ENCODE data around the gene NCLN.

Gene NCLN

DNA sequence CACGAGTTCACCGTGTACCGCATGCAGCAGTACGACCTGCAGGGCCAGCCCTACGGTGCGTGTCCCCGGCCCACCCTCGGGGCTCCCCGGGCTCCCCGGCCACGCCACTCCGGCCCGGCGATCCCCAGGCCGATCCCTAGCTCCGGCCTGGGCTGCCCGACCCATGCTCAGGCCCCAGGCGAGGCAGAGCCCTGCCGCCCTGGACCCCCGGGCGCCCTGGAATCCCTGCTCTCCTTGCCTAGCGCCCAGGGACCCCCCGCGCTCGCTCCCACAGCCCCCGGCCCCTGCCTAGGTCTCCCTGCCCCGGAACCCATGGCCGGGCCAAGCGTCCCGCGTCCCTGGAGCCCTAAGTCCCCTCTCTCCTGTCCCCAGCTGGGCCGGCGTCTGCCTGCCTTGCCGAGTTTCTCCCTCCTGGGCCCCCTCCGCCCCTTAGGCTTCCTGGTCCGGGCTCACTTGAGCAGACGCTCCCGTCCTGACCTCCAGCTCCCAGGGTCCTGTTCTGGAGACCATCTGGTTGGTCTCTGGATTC, 494 bp downstream of the NCLN start:
- H3K4me3 ChIP-seq (ENCODE audit: low read depth, low read length): peak overlapping the region; percentile 86

DNA sequence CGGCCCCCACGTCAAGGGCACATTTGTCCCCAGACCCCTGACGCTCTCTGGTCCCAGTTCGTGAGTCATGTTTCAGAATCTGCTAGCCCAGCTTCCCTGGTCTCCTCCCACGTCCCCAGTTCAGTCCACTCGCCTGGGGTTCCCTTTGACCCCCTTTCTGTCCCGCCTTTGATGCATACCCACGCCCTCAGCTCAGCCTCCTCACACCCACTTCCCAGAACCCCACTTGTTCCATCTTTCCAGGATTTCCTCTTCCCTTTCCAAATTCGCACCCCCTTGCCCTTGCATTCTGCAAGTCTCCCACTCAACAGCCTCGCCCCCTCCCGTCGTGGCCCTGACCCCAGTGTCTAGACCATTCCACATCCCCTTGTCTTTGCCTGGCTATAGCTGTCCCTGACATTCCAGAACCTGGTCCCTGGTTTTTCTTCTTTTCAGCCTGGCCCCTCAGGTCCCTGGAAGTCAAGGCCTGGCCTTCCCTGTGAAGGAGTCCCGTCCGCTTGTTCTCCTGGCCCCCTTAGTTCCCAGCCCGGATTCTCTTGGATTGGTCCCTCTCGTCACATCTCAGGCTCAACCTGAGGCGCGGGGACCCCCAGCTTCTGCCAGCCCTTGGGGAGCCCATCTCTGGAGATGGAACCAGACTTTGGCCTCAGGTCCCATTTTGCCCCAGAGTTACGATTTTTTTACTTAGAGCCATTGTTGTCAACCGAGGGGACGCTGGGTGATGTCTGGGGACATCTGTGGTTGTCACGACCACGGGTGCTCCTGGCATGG, 1.3 kb downstream of the NCLN start:
- TF ChIP-seq, protein P1, sequence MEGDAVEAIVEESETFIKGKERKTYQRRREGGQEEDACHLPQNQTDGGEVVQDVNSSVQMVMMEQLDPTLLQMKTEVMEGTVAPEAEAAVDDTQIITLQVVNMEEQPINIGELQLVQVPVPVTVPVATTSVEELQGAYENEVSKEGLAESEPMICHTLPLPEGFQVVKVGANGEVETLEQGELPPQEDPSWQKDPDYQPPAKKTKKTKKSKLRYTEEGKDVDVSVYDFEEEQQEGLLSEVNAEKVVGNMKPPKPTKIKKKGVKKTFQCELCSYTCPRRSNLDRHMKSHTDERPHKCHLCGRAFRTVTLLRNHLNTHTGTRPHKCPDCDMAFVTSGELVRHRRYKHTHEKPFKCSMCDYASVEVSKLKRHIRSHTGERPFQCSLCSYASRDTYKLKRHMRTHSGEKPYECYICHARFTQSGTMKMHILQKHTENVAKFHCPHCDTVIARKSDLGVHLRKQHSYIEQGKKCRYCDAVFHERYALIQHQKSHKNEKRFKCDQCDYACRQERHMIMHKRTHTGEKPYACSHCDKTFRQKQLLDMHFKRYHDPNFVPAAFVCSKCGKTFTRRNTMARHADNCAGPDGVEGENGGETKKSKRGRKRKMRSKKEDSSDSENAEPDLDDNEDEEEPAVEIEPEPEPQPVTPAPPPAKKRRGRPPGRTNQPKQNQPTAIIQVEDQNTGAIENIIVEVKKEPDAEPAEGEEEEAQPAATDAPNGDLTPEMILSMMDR (IDR thresholded peaks at IDR 0.05; ENCODE audit: low read depth, low read length): no peak
- peak overlapping the region; percentile 86 for H3K4me3 ChIP-seq (ENCODE audit: low read depth, low read length)

More for the DNA sequence above, 494 bp downstream of the NCLN start:
- TF ChIP-seq, protein P1 (IDR thresholded peaks at IDR 0.05; ENCODE audit: low read depth, low read length): no peak

DNA sequence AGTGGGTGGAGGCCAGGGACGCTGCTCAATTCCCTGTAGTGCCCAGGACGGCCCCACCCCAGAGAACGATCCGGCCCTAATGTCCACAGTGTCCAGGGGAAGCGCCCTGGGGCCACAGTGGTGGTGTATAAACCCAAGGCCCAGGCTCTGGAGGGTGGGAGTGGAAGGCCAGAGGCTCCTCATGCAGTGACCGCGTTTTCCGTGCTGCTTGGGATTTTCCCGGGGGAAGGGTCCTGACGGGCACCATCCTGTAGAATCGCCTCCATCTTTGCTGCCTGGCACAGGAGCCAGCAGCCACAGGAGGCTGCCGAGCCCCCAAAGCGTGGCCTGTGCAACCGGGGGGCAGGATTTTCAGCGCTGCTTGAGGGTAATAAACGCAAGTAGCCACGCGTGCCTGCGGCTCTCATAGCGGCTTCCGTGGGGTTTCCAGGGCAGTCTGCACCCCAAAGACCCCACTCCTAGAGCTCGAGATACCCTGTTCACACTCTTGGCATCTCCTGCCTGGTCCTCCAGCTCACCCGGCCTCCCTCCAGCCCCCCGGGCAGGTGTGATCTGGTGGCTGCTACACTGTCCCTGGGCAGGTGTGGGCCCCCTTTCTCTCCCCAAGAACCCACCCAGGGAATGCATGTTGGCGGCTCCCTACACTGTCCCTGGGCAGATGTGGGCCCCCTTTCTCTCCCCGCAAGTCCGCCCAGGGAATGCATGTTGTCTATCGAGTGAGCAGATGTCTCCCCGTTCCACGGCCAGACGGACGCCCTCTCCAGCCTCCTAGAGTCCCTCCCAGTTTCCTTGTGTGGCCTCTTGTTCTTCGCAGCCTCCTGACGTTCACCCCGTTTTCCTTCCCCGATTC, 2.2 kb downstream of the NCLN start:
- H3K4me3 ChIP-seq (ENCODE audit: low read depth, low read length): no peak overlapping the region
- TF ChIP-seq, protein P1 (IDR thresholded peaks at IDR 0.05; ENCODE audit: low read depth, low read length): no peak

DNA sequence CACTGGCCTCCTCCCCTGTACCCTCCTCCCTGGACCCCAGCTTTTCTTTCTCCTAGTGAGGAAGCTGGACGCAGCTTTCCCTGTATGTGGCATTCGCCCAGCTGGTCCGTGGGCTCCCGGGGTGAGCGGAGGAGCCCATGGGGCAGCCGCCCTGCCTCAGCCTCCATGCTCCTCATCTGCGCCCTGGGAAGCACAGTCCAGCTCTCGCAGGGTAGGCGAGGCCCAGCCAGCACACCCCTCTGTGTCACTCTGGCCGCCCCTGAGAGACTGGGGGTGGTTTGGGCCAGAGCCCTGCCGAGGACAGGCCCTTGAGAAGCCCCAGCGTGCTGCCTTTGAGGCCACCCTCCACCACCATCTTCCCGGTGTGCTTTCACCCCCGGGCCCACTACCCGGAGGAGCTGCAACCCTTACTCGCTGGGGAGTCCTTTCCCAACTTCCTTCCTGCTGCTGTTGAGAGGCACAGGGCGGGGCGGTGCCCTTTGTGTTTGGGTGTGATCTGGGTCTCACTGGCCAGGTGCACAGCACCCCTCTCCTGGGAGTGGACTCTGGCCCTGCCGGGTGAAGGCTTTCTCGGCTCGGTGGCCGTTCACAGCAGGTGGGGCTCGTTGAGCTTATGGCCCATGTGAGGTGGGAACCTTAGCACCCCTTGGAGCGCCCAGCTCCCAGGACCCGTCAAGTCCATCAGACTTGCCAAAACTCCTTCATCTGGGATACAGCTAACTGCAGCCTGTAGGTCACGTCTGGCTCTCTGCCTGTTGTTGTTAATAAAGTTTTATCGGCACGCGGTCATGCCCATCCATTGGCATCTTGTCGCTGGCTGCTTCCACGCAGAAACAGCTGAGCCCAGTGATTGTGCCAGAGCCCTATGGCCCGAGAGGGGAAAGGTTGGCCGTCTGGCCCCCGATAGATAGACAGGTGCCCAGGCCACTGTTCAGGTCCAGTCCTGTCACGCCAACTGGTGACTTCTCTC, 3.2 kb downstream of the NCLN start:
- H3K4me3 ChIP-seq (ENCODE audit: low read depth, low read length): no peak overlapping the region
- TF ChIP-seq, protein P1 (IDR thresholded peaks at IDR 0.05; ENCODE audit: low read depth, low read length): no peak

DNA sequence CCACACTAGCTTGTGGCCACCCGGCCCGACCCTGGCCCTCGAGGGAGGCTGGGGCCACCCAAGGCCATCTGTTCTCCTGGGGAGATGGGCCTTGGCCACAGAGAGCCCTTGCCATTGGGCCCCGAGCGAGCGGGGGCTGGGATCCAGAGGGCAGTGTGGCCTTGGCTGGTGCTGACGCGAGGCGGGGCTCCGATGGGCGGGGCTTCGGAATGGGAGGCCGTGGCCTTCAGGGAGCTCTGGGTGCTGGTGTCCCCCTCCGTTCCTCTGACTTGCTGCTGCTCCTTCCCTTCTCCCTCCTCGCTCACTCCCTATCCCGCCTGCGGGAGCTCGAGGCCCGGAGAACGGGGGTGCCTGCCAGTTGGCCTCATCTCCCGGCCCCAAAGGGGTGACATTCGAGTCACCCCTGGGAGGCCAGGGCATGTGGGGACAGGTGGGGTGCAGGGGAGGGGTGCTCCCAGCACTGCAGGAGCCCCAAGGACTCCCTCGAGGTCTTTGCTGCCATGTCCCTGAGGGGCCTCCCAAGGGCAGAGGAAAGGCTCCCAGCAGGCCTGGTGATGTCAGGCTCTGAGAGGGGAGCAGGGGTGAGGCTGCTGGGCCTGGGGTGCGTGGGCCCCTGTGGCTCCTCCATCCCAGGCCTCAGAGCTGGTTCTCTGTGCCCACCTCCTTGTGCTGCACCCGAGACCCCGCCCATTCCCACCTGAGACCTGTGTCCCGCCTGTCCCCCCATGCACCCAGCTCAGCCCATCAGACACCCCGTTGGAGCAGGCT, 4.2 kb downstream of the NCLN start:
- no peak overlapping the region for H3K4me3 ChIP-seq (ENCODE audit: low read depth, low read length)
- TF ChIP-seq, protein P1 (IDR thresholded peaks at IDR 0.05; ENCODE audit: low read depth, low read length): no peak

DNA sequence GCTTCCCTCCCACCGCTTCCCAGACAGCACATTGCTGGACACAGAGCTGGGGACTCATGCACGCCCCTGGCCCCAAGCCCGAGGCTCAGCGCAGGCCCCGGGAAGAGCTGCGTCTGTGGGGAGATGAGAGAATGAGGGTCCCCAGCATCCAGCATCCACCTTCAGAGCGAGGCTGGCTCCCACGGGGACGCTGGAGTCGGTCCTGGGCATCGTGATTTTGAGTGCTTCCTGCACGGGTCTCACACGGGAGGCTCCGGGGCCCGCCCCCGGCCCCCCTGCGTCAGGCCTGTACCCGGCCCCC, 4.7 kb downstream of the NCLN start:
- TF ChIP-seq, protein P1 (IDR thresholded peaks at IDR 0.05; ENCODE audit: low read depth, low read length): no peak
- no peak overlapping the region for H3K4me3 ChIP-seq (ENCODE audit: low read depth, low read length)
